Stomach (tissue), 4 donors: ENCODE data around the gene COG3.

Experiments
- CTCF ChIP-seq, 7 experiments: fragments of 450-650 bp in 4 of 7; fragments of 200-600 bp in 3 of 7; sonication (generic) in 3 of 7; IDR thresholded peaks; one replicate each; pipeline ENCODE4 v1.5.1; 2016 to 2019; ENCODE audit warnings: antibody characterized with exemption in 7 of 7, control low read depth in 2 of 7, mild to moderate bottlenecking in 1 of 7
- EP300 ChIP-seq: sonication (generic); formaldehyde crosslinking; IDR thresholded peaks from one replicate; pipeline ENCODE4 v1.6.1; 2017; ENCODE audit warnings: antibody characterized with exemption
- POLR2A ChIP-seq, 4 donors: fragments of 450-650 bp; IDR thresholded peaks; one replicate each; pipeline ENCODE4 v1.6.1; 2016; ENCODE audit warnings: antibody characterized with exemption in 4 of 4, control low read depth in 2 of 4, mild to moderate bottlenecking in 1 of 4, moderate library complexity in 1 of 4

GRCh38 chr13:45439781-45440462, 24.8 kb upstream of the COG3 start:
- no peak for TF ChIP-seq CTCF (IDR thresholded peaks at IDR 0.05)
- TF ChIP-seq POLR2A (IDR thresholded peaks at IDR 0.05): no peak
- no peak for TF ChIP-seq EP300
